CD4-positive, alpha-beta T cell (primary cell): ENCODE data around the gene FBXO11. TPM values are rescaled to one million over a fixed set of nuclear protein-coding genes. Genes with fewer than 3 reads are reported as not detected.
A peak's percentile ranks its signal among the peaks of the same experiment; 100 is the strongest.
"Not testable (repeated sequence)": the region's sequence is repeated elsewhere in the genome, so short reads cannot be mapped to it uniquely, and the experiment has no call there.

ENCODE experiments used
- ATAC-seq: fragments of 200-7000 bp; cut with Tn5 transposase; one replicate; pipeline ENCODE4 v1.10.0; 2022; ENCODE audit warnings: mild to moderate bottlenecking; ENCODE audit not compliant: poor library complexity
- CTCF ChIA-PET: fragments of 350-600 bp; sonication (Branson Sonifier 250); formaldehyde crosslinking; loops from one replicate; lab custom pipeline; 2021; ENCODE audit warnings: antibody characterized with exemption, inconsistent platforms; lab: Charles Lee
- POLR2A ChIA-PET: fragments of 350-600 bp; sonication (Branson Sonifier 250); formaldehyde crosslinking; loops from one replicate; lab custom pipeline; 2021; ENCODE audit warnings: antibody characterized with exemption, inconsistent platforms; lab: Charles Lee
- DNase-seq, 14 experiments: peaks; one replicate each; pipeline ENCODE4 v3.0.0-alpha.2; 2013 to 2020; ENCODE audit warnings: mixed read lengths in 2 of 14
- H3K27ac ChIP-seq, 2 donors: one replicate each; pipeline versions ENCODE4 v1.5.1 to v1.7.0; 2013; ENCODE audit warnings: low read length in 2 of 2, low read depth in 1 of 2, mild to moderate bottlenecking in 1 of 2
- H3K27me3 ChIP-seq, 2 experiments: 1 replicate in 1 of 2; 2 replicates in 1 of 2; pipeline versions ENCODE4 v1.6.1 to v1.7.0; 2013; ENCODE audit warnings: low read length in 2 of 2, control low read depth in 1 of 2, mild to moderate bottlenecking in 1 of 2, moderate library complexity in 1 of 2; ENCODE audit not compliant: insufficient read depth in 2 of 2, control insufficient read depth in 1 of 2
- H3K36me3 ChIP-seq: one replicate; pipeline ENCODE4 v1.6.1; 2013; ENCODE audit warnings: low read length, control low read depth; ENCODE audit not compliant: insufficient read depth
- H3K4me1 ChIP-seq: one replicate; pipeline ENCODE4 v1.6.1; 2013; ENCODE audit warnings: low read length, control low read depth; ENCODE audit not compliant: insufficient read depth
- H3K4me3 ChIP-seq: one replicate; pipeline ENCODE4 v1.5.1; 2013; ENCODE audit warnings: mild to moderate bottlenecking, low read length, moderate library complexity
- H3K9me3 ChIP-seq, 2 experiments: 1 replicate in 1 of 2; 2 replicates in 1 of 2; pipeline versions ENCODE4 v1.6.1 to v1.7.0; 2013; ENCODE audit warnings: low read length in 2 of 2, mild to moderate bottlenecking in 2 of 2, control low read depth in 1 of 2, moderate library complexity in 1 of 2; ENCODE audit not compliant: control insufficient read depth in 1 of 2, insufficient read depth in 1 of 2
- H3K27ac Mint-ChIP-seq: one replicate; pipeline ENCODE4 v1.8.0; 2020; ENCODE audit warnings: mixed read lengths
- H3K27me3 Mint-ChIP-seq: one replicate; pipeline ENCODE4 v1.8.0; 2021; ENCODE audit warnings: mixed read lengths
- H3K36me3 Mint-ChIP-seq: one replicate; pipeline ENCODE4 v1.8.0; 2021; ENCODE audit warnings: low read depth, mixed read lengths
- H3K4me1 Mint-ChIP-seq: one replicate; pipeline ENCODE4 v1.8.0; 2021; ENCODE audit warnings: low read depth, mixed read lengths
- H3K4me3 Mint-ChIP-seq: one replicate; pipeline ENCODE4 v1.8.0; 2020; ENCODE audit warnings: mild to moderate bottlenecking, mixed read lengths
- H3K9me3 Mint-ChIP-seq: one replicate; pipeline ENCODE4 v1.8.0; 2020; ENCODE audit warnings: mixed read lengths
- intact Hi-C, 2 experiments: fragments of 100-400 bp; cut with DNase I in 1 of 2; cut with micrococcal nuclease in 1 of 2; formaldehyde crosslinking; loops; one replicate each; pipeline versions ENCODE4 v1.15.1 to v1.9.0; 2023 to 2025; cut with DNase I, micrococcal nuclease
- total RNA-seq, 174 experiments: library from RNA in 2 of 174; stranded (reverse) in 2 of 174; gene quantifications; one replicate each; pipeline ENCODE4 v1.2.3 and lab custom pipeline; 2021 to 2026
- TF ChIP-seq, protein P1 (sequence below): fragments of 200-600 bp; IDR thresholded peaks from one replicate; pipeline ENCODE4 v1.8.0; 2022; ENCODE audit warnings: antibody characterized with exemption, mild to moderate bottlenecking

Gene FBXO11
- total RNA-seq, 2 experiments from 2014 or later: 121 to 126 TPM

DNA sequence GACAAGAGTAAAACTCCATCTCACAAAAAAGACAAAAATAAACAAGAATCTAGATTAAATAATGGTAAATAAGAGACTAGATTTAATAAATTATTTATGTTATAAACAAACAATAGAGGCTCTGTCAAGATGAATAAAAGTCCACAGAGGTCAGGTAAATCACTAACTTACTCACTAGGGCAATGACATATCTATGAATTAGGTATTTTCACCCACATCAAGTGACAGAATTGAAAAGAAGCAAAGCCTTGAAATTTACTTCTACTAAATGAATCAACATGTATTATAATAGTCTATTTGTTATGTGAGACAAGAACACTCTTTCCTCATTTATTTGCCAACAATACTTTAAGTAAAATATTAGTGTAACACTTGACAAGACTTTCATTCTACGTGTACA, 41.7 kb downstream of the FBXO11 start:
- intact Hi-C loops: no loop called here
- POLR2A ChIA-PET: interaction anchor here (2.3 kb wide), 1 partner anchor 42 kb away, joined by 6 read pairs; the partner anchor contains the start of gene FBXO11

DNA sequence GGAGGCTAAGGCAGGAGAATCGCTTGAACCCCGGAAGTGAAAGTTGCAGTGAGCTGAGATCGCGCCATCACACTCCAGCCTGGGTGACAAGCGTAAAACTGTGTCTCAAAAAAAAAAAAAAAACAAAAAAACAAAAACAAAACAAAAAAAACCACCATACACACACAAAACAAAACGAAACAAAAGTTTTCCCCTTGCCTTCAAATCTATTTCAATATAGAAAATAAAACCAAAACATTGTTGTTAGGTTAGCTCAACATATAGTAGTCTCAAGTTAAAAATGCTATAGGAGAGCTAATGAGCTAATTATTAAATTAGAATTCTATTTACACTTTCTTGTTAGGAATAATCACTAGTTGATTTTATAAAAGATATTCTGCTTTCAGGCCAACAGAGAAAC, 43.3 kb downstream of the FBXO11 start:
- Mint-ChIP-seq H3K4me3 (no peak overlapping the region), H3K27ac (peak overlapping the region; percentile 38), H3K36me3 (peaks cover 21% of the 10 kb centered on the region), H3K27me3 (no peaks in the 10 kb centered on the region), H3K4me1 (peaks cover 79% of the 10 kb centered on the region), H3K9me3 (no peaks in the 10 kb centered on the region)
- H3K27me3 ChIP-seq: no peaks in the 10 kb centered on the region
- CTCF ChIA-PET: interaction anchor here (0.7 to 1.8 kb wide), 3 partner anchors 13 to 244 kb away, joined by 3 to 4 read pairs (median 3); no protein-coding TSS in a partner anchor
- ATAC-seq: no peak
- H3K27ac ChIP-seq: no peak overlapping the region
- peaks cover 7% of the 10 kb centered on the region for H3K36me3 ChIP-seq
- POLR2A ChIA-PET: interaction anchor here (0.7 to 2.3 kb wide), 3 partner anchors 9 to 445 kb away, joined by 3 to 6 read pairs (median 4); partner anchors contain the start of gene FBXO11
- DNase-seq: peak in 1 of 14 experiments; percentile 11
- H3K4me3 ChIP-seq: no peak overlapping the region
- no peaks in the 10 kb centered on the region for H3K9me3 ChIP-seq
- intact Hi-C loops: no loop called here
- TF ChIP-seq, protein P1, sequence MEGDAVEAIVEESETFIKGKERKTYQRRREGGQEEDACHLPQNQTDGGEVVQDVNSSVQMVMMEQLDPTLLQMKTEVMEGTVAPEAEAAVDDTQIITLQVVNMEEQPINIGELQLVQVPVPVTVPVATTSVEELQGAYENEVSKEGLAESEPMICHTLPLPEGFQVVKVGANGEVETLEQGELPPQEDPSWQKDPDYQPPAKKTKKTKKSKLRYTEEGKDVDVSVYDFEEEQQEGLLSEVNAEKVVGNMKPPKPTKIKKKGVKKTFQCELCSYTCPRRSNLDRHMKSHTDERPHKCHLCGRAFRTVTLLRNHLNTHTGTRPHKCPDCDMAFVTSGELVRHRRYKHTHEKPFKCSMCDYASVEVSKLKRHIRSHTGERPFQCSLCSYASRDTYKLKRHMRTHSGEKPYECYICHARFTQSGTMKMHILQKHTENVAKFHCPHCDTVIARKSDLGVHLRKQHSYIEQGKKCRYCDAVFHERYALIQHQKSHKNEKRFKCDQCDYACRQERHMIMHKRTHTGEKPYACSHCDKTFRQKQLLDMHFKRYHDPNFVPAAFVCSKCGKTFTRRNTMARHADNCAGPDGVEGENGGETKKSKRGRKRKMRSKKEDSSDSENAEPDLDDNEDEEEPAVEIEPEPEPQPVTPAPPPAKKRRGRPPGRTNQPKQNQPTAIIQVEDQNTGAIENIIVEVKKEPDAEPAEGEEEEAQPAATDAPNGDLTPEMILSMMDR: no peak
- peaks cover 16% of the 10 kb centered on the region for H3K4me1 ChIP-seq

More for the DNA sequence above, 41.7 kb downstream of the FBXO11 start:
- H3K27me3 Mint-ChIP-seq: no peaks in the 10 kb centered on the region
- H3K27ac Mint-ChIP-seq: peak overlapping the region; percentile 39
- peaks cover 31% of the 10 kb centered on the region for H3K36me3 Mint-ChIP-seq
- no peak overlapping the region for H3K27ac ChIP-seq
- CTCF ChIA-PET: interaction anchor here (0.8 to 1.8 kb wide), 2 partner anchors 14 to 35 kb away, joined by 3 read pairs; no protein-coding TSS in a partner anchor
- no peaks in the 10 kb centered on the region for H3K9me3 ChIP-seq
- H3K36me3 ChIP-seq: peaks cover 4% of the 10 kb centered on the region
- DNase-seq (no peak), ATAC-seq (no peak)
- no peak overlapping the region for H3K4me3 Mint-ChIP-seq
- H3K9me3 Mint-ChIP-seq: no peaks in the 10 kb centered on the region
- peaks cover 20% of the 10 kb centered on the region for H3K4me1 ChIP-seq
- H3K4me1 Mint-ChIP-seq: peaks cover 88% of the 10 kb centered on the region
- no peak overlapping the region for H3K4me3 ChIP-seq
- TF ChIP-seq, protein P1: no peak
- H3K27me3 ChIP-seq: no peaks in the 10 kb centered on the region

DNA sequence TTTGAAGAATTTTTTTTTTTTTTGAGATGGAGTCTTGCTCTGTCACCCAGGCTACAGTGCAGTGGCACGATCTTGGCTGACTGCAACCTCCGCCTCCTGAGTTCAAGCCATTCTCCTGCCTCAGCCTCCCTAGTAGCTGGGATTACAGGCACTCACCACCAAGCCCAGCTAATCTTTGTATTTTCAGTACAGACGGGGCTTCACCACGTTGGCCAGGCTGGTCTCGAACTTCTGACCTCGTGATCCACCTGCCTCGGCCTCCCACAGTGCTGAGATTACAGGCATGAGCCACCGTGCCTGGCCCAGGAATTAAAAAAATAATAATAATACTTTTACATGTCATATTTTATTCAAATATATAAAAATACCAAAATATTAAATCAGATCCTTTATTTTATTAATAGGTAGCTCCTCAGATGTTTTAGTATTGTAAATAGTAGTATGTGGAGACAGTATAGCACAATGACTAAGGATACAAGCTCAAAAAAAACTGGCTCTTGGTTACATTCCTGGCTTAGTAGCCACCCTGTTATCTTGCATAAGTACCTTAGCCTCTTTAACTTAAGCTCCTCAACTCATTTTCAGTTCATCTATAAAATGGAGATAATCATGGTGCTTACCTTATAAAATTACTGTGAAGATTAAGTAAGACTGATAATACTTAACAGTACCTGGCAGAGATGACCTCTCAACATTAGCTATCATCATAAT, 53.1 kb downstream of the FBXO11 start:
- H3K4me3 Mint-ChIP-seq, H3K9me3 Mint-ChIP-seq, ATAC-seq, H3K27me3 Mint-ChIP-seq, H3K4me1 ChIP-seq, DNase-seq, H3K4me3 ChIP-seq, H3K27me3 ChIP-seq, H3K9me3 ChIP-seq, intact Hi-C loops, H3K36me3 ChIP-seq, H3K27ac Mint-ChIP-seq, H3K27ac ChIP-seq: not testable (repeated sequence)
- Mint-ChIP-seq H3K4me1 (peaks cover 78% of the 10 kb centered on the region), H3K36me3 (peaks cover 23% of the 10 kb centered on the region)
- CTCF ChIA-PET: interaction anchor here (0.6 kb wide), 1 partner anchor 157 kb away, joined by 3 read pairs; no protein-coding TSS in a partner anchor
- POLR2A ChIA-PET: interaction anchor here (0.8 kb wide), 1 partner anchor 54 kb away, joined by 3 read pairs; no protein-coding TSS in a partner anchor
